Measurements from ENCODE around the gene SLBP.
"Not testable (repeated sequence)": the region's sequence is repeated elsewhere in the genome, so short reads cannot be mapped to it uniquely, and the experiment has no call there.

SLBP gene

GRCh38 chr4:1678244-1678643, 33.9 kb downstream of the SLBP start:
- H3K4me3 ChIP-seq (ENCODE audit: low read depth, low read length): no peak overlapping the region

GRCh38 chr4:1676605-1677525, 35.3 kb downstream of the SLBP start:
- H3K4me3 ChIP-seq (ENCODE audit: low read depth, low read length): no peak overlapping the region

GRCh38 chr4:1675802-1676137, 36.3 kb downstream of the SLBP start:
- H3K4me3 ChIP-seq (ENCODE audit: low read depth, low read length): no peak overlapping the region

- H3K4me3 ChIP-seq (ENCODE audit: low read depth, low read length): no peak overlapping the region
These were observed 36.9 kb downstream of the SLBP start for GRCh38 chr4:1675136-1675801.

GRCh38 chr4:1674682-1675081, 37.4 kb downstream of the SLBP start:
- H3K4me3 ChIP-seq (ENCODE audit: low read depth, low read length): no peak overlapping the region

GRCh38 chr4:1673671-1674070, 38.4 kb downstream of the SLBP start:
- no peak overlapping the region for H3K4me3 ChIP-seq (ENCODE audit: low read depth, low read length)

GRCh38 chr4:1671011-1671410, 41.1 kb downstream of the SLBP start:
- not testable (repeated sequence) for H3K4me3 ChIP-seq (ENCODE audit: low read depth, low read length)

GRCh38 chr4:1670279-1670678, 41.8 kb downstream of the SLBP start:
- no peak overlapping the region for H3K4me3 ChIP-seq (ENCODE audit: low read depth, low read length)

GRCh38 chr4:1669850-1670249, 42.3 kb downstream of the SLBP start:
- H3K4me3 ChIP-seq (ENCODE audit: low read depth, low read length): no peak overlapping the region

GRCh38 chr4:1669270-1669669, 42.8 kb downstream of the SLBP start:
- H3K4me3 ChIP-seq (ENCODE audit: low read depth, low read length): no peak overlapping the region

- no peak overlapping the region for H3K4me3 ChIP-seq (ENCODE audit: low read depth, low read length)
These were observed 43.7 kb downstream of the SLBP start for GRCh38 chr4:1668488-1668840.

GRCh38 chr4:1667273-1667672, 44.8 kb downstream of the SLBP start:
- H3K4me3 ChIP-seq (ENCODE audit: low read depth, low read length): no peak overlapping the region

- no peak overlapping the region for H3K4me3 ChIP-seq (ENCODE audit: low read depth, low read length)
These were observed 45.7 kb downstream of the SLBP start for GRCh38 chr4:1666391-1666790.

GRCh38 chr4:1664141-1664540, 48.0 kb downstream of the SLBP start:
- no peak overlapping the region for H3K4me3 ChIP-seq (ENCODE audit: low read depth, low read length)

GRCh38 chr4:1663549-1663948, 48.6 kb downstream of the SLBP start:
- no peak overlapping the region for H3K4me3 ChIP-seq (ENCODE audit: low read depth, low read length)

- no peak overlapping the region for H3K4me3 ChIP-seq (ENCODE audit: low read depth, low read length)
These were observed 50.4 kb downstream of the SLBP start for GRCh38 chr4:1661695-1662094.

- no peak overlapping the region for H3K4me3 ChIP-seq (ENCODE audit: low read depth, low read length)
These were observed 51.0 kb downstream of the SLBP start for GRCh38 chr4:1660948-1661677.

- H3K4me3 ChIP-seq (ENCODE audit: low read depth, low read length): no peak overlapping the region
These were observed 52.7 kb downstream of the SLBP start for GRCh38 chr4:1659104-1660043.

GRCh38 chr4:1658581-1658980, 53.5 kb downstream of the SLBP start:
- H3K4me3 ChIP-seq (ENCODE audit: low read depth, low read length): no peak overlapping the region

GRCh38 chr4:1658146-1658545, 54.0 kb downstream of the SLBP start:
- no peak overlapping the region for H3K4me3 ChIP-seq (ENCODE audit: low read depth, low read length)

- no peak overlapping the region for H3K4me3 ChIP-seq (ENCODE audit: low read depth, low read length)
These were observed 55.1 kb downstream of the SLBP start for GRCh38 chr4:1656986-1657385.

All from iPS-11a (cell line).